Measurements from ENCODE around the gene YY1AP1.

DNA sequence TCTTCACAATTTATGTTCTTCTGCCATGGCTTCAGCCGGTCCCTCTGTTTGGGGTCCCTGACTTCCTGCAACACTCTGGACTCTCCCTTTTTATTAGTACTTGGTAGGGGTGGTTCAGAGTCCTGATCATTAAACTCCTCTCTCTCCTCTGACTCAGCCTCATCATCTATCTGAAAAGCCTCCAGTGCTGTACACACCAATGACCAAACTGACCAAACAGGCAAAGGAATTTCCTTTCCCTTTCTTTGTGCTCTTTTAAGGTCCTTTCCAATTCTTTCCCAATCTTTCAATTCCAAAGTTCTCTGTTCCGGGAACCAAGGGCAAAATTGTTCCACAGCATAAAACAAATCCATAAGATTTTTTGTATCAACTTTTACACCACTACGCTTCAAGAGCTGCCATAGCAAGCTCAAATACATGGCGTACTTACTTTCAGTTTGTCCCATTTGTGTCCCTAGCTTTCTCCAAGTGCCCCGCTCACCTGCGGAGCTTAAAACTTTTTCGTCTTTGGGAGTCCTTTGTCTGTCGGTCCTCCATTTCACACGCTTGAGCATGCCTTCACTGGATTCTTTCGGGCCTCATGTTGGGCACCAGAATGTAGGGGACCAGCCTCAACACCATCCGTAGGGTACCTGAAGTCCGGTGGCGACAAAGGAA, 9.9 kb upstream of the YY1AP1 start:
- TF ChIP-seq EP300 (IDR thresholded peaks at IDR 0.05): no peak
- TF ChIP-seq, protein P1, sequence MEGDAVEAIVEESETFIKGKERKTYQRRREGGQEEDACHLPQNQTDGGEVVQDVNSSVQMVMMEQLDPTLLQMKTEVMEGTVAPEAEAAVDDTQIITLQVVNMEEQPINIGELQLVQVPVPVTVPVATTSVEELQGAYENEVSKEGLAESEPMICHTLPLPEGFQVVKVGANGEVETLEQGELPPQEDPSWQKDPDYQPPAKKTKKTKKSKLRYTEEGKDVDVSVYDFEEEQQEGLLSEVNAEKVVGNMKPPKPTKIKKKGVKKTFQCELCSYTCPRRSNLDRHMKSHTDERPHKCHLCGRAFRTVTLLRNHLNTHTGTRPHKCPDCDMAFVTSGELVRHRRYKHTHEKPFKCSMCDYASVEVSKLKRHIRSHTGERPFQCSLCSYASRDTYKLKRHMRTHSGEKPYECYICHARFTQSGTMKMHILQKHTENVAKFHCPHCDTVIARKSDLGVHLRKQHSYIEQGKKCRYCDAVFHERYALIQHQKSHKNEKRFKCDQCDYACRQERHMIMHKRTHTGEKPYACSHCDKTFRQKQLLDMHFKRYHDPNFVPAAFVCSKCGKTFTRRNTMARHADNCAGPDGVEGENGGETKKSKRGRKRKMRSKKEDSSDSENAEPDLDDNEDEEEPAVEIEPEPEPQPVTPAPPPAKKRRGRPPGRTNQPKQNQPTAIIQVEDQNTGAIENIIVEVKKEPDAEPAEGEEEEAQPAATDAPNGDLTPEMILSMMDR (IDR thresholded peaks at IDR 0.05): no peak
